ENCODE measurements around the gene AFF3. TPM values are rescaled to one million over a fixed set of nuclear protein-coding genes. Genes with fewer than 3 reads are reported as not detected.

Gene AFF3
- total and polyA plus RNA-seq, 2 donors (not counting 3 experiments of a cell fraction or from before 2014, with no cell fraction given): 0.06 to 0.07 TPM

GRCh38 chr2:99725820-99726219 lies 416.6 kb downstream of the AFF3 start:
- Histone ChIP-seq H3K4me2 (ENCODE audit: insufficient read depth, low read length) (no peak overlapping the region), H3K9me3 (replicated peaks; ENCODE audit: control insufficient read depth, insufficient read depth, low read length) (no peaks in the 10 kb centered on the region), H3K27me3 (ENCODE audit: control insufficient read depth in 2 of 2, insufficient read depth in 2 of 2, low read length in 2 of 2) (peaks cover 2% of the 10 kb centered on the region in 2 experiments), H3K4me1 (ENCODE audit: control insufficient read depth, extremely low read depth, insufficient read depth, low read length) (no peaks in the 10 kb centered on the region), H3K27ac (ENCODE audit: insufficient read depth, low read depth, low read length) (no peak overlapping the region), H3K9me1 (replicated peaks; ENCODE audit: control insufficient read depth, extremely low read depth, insufficient read depth, low read length) (no peaks in the 10 kb centered on the region), H4K20me1 (replicated peaks; ENCODE audit: control insufficient read depth, extremely low read depth, insufficient read depth, low read length) (no peaks in the 10 kb centered on the region), H3K79me2 (ENCODE audit: control insufficient read depth, insufficient read depth, low read length) (no peaks in the 10 kb centered on the region), H2AFZ (ENCODE audit: low read depth, low read length) (no peak overlapping the region), H3K36me3 (ENCODE audit: control insufficient read depth in 2 of 2, extremely low read depth in 1 of 2, insufficient read depth in 2 of 2, low read length in 2 of 2) (no peaks in the 10 kb centered on the region), H3K4me3 (replicated peaks in 1 of 3; ENCODE audit: insufficient read depth in 1 of 3, low read depth in 1 of 3, low read length in 3 of 3) (no peak overlapping the region), H3K9ac (replicated peaks; ENCODE audit: extremely low read depth, insufficient read depth, low read length) (no peak overlapping the region)
- CTCF ChIA-PET: interaction anchor here (1.2 to 2.5 kb wide), 4 partner anchors 22 to 536 kb away, joined by 3 to 8 read pairs (median 3); no protein-coding TSS in a partner anchor
- BruUV-seq (replicated peaks): no TSS peak
- intact Hi-C loops (cut with micrococcal nuclease) (loop anchor here (1.0 kb wide), 1 partner anchor 517 kb away; no protein-coding TSS in a partner anchor), dilution Hi-C loops (cut with MboI; ENCODE audit: extremely low pct_ligation_motif_present, low sequenced_read_pairs) (no loop called here)
- POLR2A ChIA-PET: no interaction called here
- TF ChIP-seq JUN (IDR thresholded peaks at IDR 0.05; ENCODE audit: borderline replicate concordance, insufficient read depth, insufficient read length, low read depth) (no peak), POLR2AphosphoS5 (IDR thresholded peaks at IDR 0.05; ENCODE audit: insufficient read depth, low read depth, low read length) (no peak), MYC (IDR thresholded peaks at IDR 0.05; ENCODE audit: low read depth, low read length) (no peak), POLR2A (IDR thresholded peaks at IDR 0.05; ENCODE audit: low read depth, low read length) (no peak), GATA2 (IDR thresholded peaks at IDR 0.05; ENCODE audit: insufficient read depth, insufficient read length, low read depth, low read length) (no peak), CTCF (IDR thresholded peaks at IDR 0.05; ENCODE audit: extremely low read depth in 1 of 2, insufficient read depth in 1 of 2, low read depth in 1 of 2, low read length in 2 of 2) (no peak)
- DNase-seq (ENCODE audit: low read depth, low spot score) (no peak), FAIRE-seq (no peak)

- Histone ChIP-seq H3K9ac (replicated peaks; ENCODE audit: extremely low read depth, insufficient read depth, low read length) (no peak overlapping the region), H3K27me3 (ENCODE audit: control insufficient read depth in 2 of 2, insufficient read depth in 2 of 2, low read length in 2 of 2) (peaks cover 0 to 2% of the 10 kb centered on the region in 2 experiments), H3K4me1 (ENCODE audit: control insufficient read depth, extremely low read depth, insufficient read depth, low read length) (no peaks in the 10 kb centered on the region), H3K9me3 (replicated peaks; ENCODE audit: control insufficient read depth, insufficient read depth, low read length) (no peaks in the 10 kb centered on the region), H3K9me1 (replicated peaks; ENCODE audit: control insufficient read depth, extremely low read depth, insufficient read depth, low read length) (no peaks in the 10 kb centered on the region), H2AFZ (ENCODE audit: low read depth, low read length) (no peak overlapping the region), H3K4me2 (ENCODE audit: insufficient read depth, low read length) (no peak overlapping the region), H3K27ac (ENCODE audit: insufficient read depth, low read depth, low read length) (no peak overlapping the region), H4K20me1 (replicated peaks; ENCODE audit: control insufficient read depth, extremely low read depth, insufficient read depth, low read length) (no peaks in the 10 kb centered on the region), H3K36me3 (ENCODE audit: control insufficient read depth in 2 of 2, extremely low read depth in 1 of 2, insufficient read depth in 2 of 2, low read length in 2 of 2) (no peaks in the 10 kb centered on the region), H3K79me2 (ENCODE audit: control insufficient read depth, insufficient read depth, low read length) (no peaks in the 10 kb centered on the region), H3K4me3 (replicated peaks in 1 of 3; ENCODE audit: insufficient read depth in 1 of 3, low read depth in 1 of 3, low read length in 3 of 3) (no peak overlapping the region)
- CTCF ChIA-PET: interaction anchor here (1.3 kb wide), 1 partner anchor 18 kb away, joined by 3 read pairs; no protein-coding TSS in a partner anchor
- dilution Hi-C loops (cut with MboI; ENCODE audit: extremely low pct_ligation_motif_present, low sequenced_read_pairs): no loop called here
- no peak for DNase-seq (ENCODE audit: low read depth, low spot score)
- POLR2A ChIA-PET: no interaction called here
- TF ChIP-seq MYC (IDR thresholded peaks at IDR 0.05; ENCODE audit: low read depth, low read length) (no peak), JUN (IDR thresholded peaks at IDR 0.05; ENCODE audit: borderline replicate concordance, insufficient read depth, insufficient read length, low read depth) (no peak), FOS (IDR thresholded peaks at IDR 0.05; ENCODE audit: borderline replicate concordance, insufficient read depth, low read length) (no peak), CTCF (IDR thresholded peaks at IDR 0.05; ENCODE audit: extremely low read depth in 1 of 2, insufficient read depth in 1 of 2, low read depth in 1 of 2, low read length in 2 of 2) (no peak), POLR2AphosphoS5 (IDR thresholded peaks at IDR 0.05; ENCODE audit: insufficient read depth, low read depth, low read length) (no peak), EZH2 (IDR thresholded peaks at IDR 0.05; ENCODE audit: borderline replicate concordance, low read depth, low read length, severe bottlenecking) (no peak), GATA2 (IDR thresholded peaks at IDR 0.05; ENCODE audit: insufficient read depth, insufficient read length, low read depth, low read length) (no peak)
- TF ChIP-seq, protein P1, sequence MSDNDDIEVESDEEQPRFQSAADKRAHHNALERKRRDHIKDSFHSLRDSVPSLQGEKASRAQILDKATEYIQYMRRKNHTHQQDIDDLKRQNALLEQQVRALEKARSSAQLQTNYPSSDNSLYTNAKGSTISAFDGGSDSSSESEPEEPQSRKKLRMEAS (IDR thresholded peaks at IDR 0.05; ENCODE audit: insufficient read depth, insufficient read length): no peak
- intact Hi-C loops (cut with micrococcal nuclease): no loop called here
- FAIRE-seq: no peak
- no TSS peak for BruUV-seq (replicated peaks)
Measured at GRCh38 chr2:99722476-99722875, 419.9 kb downstream of the AFF3 start.
